ENCODE measurements around the gene PATL2.
"Not testable (repeated sequence)": the region's sequence is repeated elsewhere in the genome, so short reads cannot be mapped to it uniquely, and the experiment has no call there.

Gene PATL2

DNA sequence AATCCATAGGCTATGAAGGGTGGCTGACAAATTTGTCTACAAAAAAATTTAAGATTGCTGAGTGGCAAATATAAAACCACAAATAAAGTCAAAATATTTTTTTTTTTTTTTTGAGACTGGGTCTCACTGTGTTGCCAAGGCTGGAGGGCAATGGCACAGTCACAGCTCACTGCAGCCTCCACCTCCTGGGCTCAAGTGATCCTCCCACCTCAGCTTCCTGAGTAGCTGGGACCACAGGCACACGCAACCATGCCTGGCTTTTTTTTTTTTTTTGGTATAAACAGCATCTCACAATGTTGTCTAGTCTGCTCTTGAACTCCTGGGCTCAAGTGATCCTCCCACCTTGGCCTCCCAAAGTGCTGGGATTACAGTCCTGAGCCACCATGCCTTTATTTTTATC, 20.9 kb downstream of the PATL2 start:
- DNase-seq (ENCODE audit: low read depth in 2 of 2): not testable (repeated sequence)

DNA sequence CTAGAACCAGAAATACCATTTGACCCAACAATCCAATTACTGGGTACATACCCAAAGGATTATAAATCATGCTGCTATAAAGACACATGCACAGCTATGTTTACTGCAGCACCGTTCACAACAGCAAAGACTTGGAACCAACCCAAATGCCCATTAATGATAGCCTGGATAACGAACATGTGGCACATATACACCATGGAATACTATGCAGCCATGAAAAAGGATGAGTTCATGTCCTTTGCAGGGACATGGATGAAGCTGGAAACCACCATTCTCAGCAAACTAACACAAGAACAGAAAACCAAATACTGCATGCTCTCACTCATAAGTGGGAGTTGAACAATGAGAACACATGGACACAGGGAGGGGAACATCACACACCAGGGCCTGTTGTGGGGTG, 21.8 kb downstream of the PATL2 start:
- not testable (repeated sequence) for DNase-seq (ENCODE audit: low read depth in 2 of 2)

DNA sequence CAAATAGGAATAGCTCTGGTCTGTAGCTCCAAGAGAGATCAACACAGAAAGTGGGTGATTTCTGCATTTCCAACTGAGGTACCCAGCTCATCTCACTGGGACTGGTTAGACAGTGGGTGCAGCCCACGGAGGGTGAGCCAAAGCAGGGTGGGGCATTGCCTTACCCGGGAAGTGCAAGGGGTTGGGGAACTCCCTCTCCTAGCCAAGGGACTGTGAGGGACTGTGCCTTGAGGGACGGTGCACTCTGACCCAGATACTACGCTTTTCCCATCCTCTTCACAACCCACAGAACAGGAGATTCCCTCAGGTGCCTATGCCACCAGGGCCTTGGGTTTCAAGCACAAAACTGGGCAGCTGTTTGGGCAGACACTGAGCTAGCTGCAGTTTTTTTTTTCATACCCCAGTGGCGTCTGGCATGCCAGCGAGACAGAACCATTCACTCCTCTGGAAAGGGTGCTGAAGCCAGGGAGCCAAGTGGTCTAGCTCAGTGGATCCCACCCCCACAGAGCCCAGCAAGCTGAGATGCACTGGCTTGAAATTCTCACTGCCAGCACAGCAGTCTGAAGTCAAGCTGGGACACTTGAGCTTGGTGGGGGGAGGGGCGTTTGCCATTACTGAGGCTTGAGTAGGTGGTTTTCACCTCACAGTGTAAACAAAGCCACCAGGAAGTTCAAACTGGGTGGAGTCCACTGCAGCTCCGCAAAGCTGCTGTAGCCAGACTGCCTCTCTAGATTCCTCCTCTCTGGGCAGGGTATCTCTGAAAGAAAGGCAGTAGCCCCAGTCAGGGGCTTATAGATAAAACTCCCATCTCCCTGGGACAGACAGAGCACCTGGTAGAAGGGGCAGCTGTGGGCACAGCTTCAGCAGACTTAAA, 28.1 kb downstream of the PATL2 start:
- DNase-seq (ENCODE audit: low read depth in 2 of 2): peak; percentile 46 to 53

DNA sequence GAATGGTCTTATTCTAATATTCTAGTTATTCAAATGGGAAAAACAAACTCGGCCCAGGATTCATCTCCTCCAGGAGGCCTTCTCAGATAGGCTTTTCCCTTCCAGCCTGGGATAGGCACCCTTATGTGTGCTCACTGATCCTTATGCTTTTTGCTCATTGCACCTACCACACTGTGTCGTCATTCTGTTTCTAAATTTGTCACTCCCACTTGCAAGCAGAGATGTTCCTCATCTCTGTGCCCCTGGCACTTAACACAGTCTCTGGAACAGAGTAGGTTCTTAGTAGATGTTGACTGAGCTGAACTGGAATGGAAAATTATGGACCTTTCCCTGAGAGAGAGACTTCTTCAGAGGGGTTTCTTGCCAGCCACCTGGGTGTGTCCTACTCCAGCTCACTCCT, 28.9 kb downstream of the PATL2 start:
- no peak for DNase-seq (ENCODE audit: low read depth in 2 of 2)

GRCh38 chr15:44676676-44677075, 34.4 kb downstream of the PATL2 start:
- no peak for DNase-seq (ENCODE audit: low read depth in 2 of 2)

- no peak for DNase-seq (ENCODE audit: low read depth in 2 of 2)
Observed at GRCh38 chr15:44675911-44676310, 35.2 kb downstream of the PATL2 start.

DNA sequence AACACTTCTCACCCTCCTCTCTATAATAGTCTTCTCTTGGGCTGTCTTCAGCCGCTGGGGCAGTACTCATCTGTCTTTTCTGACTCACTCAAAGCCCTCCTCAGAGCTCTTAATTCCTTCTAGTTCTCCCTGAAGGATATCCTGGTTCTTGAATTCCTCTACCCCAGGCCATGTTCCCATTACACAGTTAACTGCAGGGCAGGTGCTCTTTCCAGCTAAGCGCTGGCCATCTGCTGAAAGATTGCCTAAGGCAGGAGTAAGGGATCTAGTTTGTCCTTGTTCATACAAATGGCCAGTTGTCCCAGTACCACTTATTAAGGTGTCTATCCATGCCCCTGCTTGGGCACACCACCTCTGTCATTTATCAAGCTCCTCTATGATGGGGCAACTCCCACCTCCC, 37.5 kb downstream of the PATL2 start:
- DNase-seq (ENCODE audit: low read depth in 2 of 2): no peak

GRCh38 chr15:44670087-44670950, 40.8 kb downstream of the PATL2 start:
- no peak for DNase-seq (ENCODE audit: low read depth in 2 of 2)

GRCh38 chr15:44668921-44669320, 42.2 kb downstream of the PATL2 start:
- no peak for DNase-seq (ENCODE audit: low read depth in 2 of 2)

DNA sequence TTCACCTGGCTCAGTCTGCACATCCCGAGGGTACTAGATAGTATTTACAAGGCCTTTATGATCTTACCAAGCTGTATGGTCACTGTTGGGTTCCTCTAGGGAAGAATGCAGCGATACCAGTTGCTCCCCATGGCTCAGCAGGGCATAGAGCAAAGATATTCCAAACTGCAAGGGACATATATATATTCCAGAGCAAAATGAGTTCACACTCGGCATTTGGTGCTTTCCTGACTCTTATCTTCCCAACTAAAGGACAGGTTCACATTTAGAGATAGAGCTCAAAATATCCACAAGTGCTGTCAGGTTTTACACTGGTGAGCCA, 44.1 kb downstream of the PATL2 start:
- DNase-seq (ENCODE audit: low read depth in 2 of 2): no peak

GRCh38 chr15:44666210-44667038, 44.7 kb downstream of the PATL2 start:
- DNase-seq (ENCODE audit: low read depth in 2 of 2): no peak

DNA sequence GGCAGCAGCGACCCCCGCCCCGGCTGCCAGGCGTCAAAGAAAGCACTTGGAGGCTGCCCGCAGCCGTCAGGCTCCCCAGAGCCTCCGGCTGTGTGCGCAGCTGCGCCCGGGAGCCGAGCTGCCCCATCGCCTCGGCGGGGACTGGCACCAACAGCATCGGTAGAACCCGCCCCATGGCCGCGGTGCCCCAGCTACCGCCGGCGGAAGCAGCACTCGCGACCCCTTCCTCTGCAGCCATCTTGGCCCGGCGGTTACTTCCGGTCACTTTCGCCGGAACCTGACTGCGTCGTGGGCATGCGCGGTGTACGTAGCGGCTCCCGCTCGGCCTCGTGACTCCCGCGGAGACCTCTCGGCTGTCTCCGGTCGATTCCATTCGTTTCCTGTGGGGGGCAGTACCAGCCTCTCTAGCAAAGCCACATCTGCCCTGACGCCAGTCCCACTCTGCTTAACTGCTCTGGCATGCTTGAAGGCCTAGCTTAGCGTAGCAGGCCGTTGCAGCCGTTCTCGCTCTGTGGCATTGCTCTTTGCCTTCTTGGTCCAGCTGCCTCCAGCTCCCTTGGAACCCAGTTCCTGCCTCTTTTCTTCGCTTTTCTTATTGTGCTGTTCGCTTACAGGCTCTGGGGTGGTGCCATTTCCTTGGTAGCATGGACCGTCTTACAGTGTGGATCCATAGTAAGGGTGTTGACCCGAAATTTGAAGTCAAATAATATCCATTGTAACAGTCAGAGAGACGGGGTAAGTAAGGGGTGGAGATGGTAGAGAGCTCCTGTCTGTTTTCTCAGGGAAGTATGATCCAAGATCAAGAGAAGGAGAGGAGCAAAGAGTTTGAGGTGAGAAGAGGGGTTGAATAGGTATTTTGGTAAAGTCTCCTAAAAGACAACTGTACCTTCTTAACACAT, 47.5 kb downstream of the PATL2 start, which contains the start of gene SPG11:
TSS of gene SPG11 (minus strand) at position 253 of the 899 bp plus-strand sequence. CDS start at position 238, 15 bp downstream.
- peak; percentile 91 to 94 for DNase-seq (ENCODE audit: low read depth in 2 of 2)

GRCh38 chr15:44662478-44663409, 48.4 kb downstream of the PATL2 start:
- peak; percentile 64 to 72 for DNase-seq (ENCODE audit: low read depth in 2 of 2)

- no peak for DNase-seq (ENCODE audit: low read depth in 2 of 2)
Observed at GRCh38 chr15:44661576-44661975, 49.5 kb downstream of the PATL2 start.

DNA sequence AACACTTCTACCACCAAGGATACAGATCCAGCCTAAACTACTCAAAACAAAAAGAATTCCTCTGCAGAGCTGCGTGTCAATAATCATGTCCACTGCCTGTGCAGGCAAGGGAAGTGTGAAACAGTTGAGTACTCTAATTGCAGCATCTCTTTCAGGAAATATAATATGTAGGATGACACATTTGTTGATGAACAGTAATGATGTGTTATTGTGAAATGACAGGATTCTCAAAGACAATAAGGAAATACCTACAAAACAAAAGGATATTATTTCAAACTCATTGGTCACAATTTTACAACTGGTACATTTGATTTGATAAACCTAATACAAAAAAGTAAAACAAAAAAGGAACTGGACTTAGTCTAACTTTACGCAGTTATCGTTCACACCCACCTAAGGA, 52.1 kb downstream of the PATL2 start:
- DNase-seq (ENCODE audit: low read depth in 2 of 2): no peak

DNA sequence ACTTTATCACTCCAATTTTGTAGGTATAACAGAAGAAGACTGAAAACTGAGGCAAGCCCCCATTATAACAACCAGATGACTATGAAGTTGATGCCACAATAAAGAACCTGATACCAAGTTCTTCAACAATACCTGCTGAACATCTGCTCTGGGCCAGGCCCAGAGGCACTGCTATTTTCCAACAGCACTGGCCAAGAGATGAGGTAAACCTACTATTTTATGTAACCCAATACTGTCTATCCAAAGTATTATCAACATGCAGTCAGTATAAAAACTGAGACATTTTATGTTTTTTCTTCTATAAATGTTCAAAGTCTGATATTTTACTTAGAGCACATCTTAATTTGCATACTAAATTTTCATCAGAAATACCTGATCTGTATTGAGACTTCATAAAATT, 53.7 kb downstream of the PATL2 start:
- DNase-seq (ENCODE audit: low read depth in 2 of 2): no peak

DNA sequence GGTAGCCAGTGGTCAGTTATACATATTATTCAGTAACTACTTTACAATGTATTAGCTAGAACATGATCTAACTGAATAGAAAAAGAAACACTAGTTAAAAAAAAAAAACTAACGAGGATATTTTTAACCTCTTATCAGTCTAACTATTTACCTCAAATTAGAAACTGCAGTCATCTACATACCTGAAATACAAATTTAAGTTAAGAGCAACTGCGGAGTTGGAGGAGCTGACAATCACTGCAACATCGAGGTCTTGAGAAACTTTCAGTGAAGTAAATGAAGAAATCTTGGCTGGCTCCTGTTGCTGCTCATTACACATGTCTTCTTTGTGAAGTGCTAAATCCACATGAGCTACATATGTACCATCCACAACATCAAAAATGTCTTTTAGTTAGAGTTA, 54.2 kb downstream of the PATL2 start:
- DNase-seq (ENCODE audit: low read depth in 2 of 2): no peak

- no peak for DNase-seq (ENCODE audit: low read depth in 2 of 2)
Observed at GRCh38 chr15:44656298-44656697, 54.8 kb downstream of the PATL2 start.

- DNase-seq (ENCODE audit: low read depth in 2 of 2): no peak
Observed at GRCh38 chr15:44654858-44655257, 56.3 kb downstream of the PATL2 start.

- DNase-seq (ENCODE audit: low read depth in 2 of 2): no peak
Observed at GRCh38 chr15:44647637-44648036, 63.5 kb downstream of the PATL2 start.

Measured in stimulated activated CD8-positive, alpha-beta memory T cell treated with anti-CD3 and anti-CD28 coated beads, Interleukin-7, amount 100 ng/mL, for 1 hour (primary cell).